Endothelial cell of umbilical vein (primary cell): ENCODE results near the gene ACAD10. TPM values are rescaled to one million over a fixed set of nuclear protein-coding genes. Genes with fewer than 3 reads are reported as not detected.

Experiments used
- BruUV-seq: library from RNA; stranded (reverse); fragments of 400-500 nt; replicated peaks from 2 replicates; lab custom pipeline; 2021; lab: Mats Ljungman, UMichigan
- CTCF ChIA-PET: fragments of 300-600, 350-600 bp; sonication (Branson Sonifier 250); formaldehyde crosslinking; loops from one replicate; lab custom pipeline; 2021; ENCODE audit warnings: antibody characterized with exemption, inconsistent platforms; lab: Charles Lee
- POLR2A ChIA-PET: fragments of 300-600, 350-600 bp; sonication (Branson Sonifier 250); formaldehyde crosslinking; loops from one replicate; lab custom pipeline; 2021; ENCODE audit warnings: antibody characterized with exemption, inconsistent platforms; lab: Charles Lee
- DNase-seq: peaks from one replicate; pipeline ENCODE4 v3.0.0-alpha.2; 2011; ENCODE audit warnings: low read depth, low spot score
- FAIRE-seq: peaks from 2 replicates; lab custom pipeline; 2011; peaks lifted over from hg19 to GRCh38; lab: Jason Lieb, UNC
- H2AFZ ChIP-seq: 2 replicates; pipeline ENCODE4 v1.6.0; 2012; ENCODE audit warnings: low read depth, low read length, control low read depth, inconsistent platforms
- H3K27ac ChIP-seq: 2 replicates; pipeline ENCODE4 v1.5.1; 2011; ENCODE audit warnings: low read depth, mild to moderate bottlenecking, control low read depth, low read length, moderate library complexity; ENCODE audit not compliant: insufficient read depth
- H3K27me3 ChIP-seq, 2 experiments: 2 replicates each; pipeline versions ENCODE4 v1.6.0 to v1.6.1; 2011; ENCODE audit warnings: low read length in 2 of 2, mixed read lengths in 1 of 2; ENCODE audit not compliant: control insufficient read depth in 2 of 2, insufficient read depth in 2 of 2
- H3K36me3 ChIP-seq, 2 experiments: 2 replicates in 1 of 2; 3 replicates in 1 of 2; pipeline ENCODE4 v1.5.1; 2011; ENCODE audit warnings: low read length in 2 of 2, mild to moderate bottlenecking in 1 of 2, moderate library complexity in 1 of 2; ENCODE audit not compliant: control insufficient read depth in 2 of 2, insufficient read depth in 2 of 2; ENCODE audit errors: extremely low read depth in 1 of 2
- H3K4me1 ChIP-seq: 3 replicates; pipeline ENCODE4 v1.5.1; 2011; ENCODE audit warnings: mild to moderate bottlenecking, low read length; ENCODE audit not compliant: control insufficient read depth, insufficient read depth; ENCODE audit errors: extremely low read depth
- H3K4me2 ChIP-seq: 2 replicates; pipeline ENCODE4 v1.6.1; 2011; ENCODE audit warnings: low read length, control low read depth, mixed read lengths; ENCODE audit not compliant: insufficient read depth
- H3K4me3 ChIP-seq, 3 experiments: fragments of 200-600 bp in 1 of 3; sonication (generic), shearing (Covaris generic) in 1 of 3; replicated peaks in 1 of 3; 2 replicates each; pipeline ENCODE4 v1.5.1; 2011 to 2016; ENCODE audit warnings: control low read depth in 3 of 3, low read length in 3 of 3, mild to moderate bottlenecking in 2 of 3, inconsistent platforms in 1 of 3, low read depth in 1 of 3, moderate library complexity in 1 of 3; ENCODE audit not compliant: insufficient read depth in 1 of 3
- H3K79me2 ChIP-seq: 2 replicates; pipeline ENCODE4 v1.6.0; 2012; ENCODE audit warnings: low read length, inconsistent platforms; ENCODE audit not compliant: control insufficient read depth, insufficient read depth
- H3K9ac ChIP-seq: replicated peaks from 2 replicates; pipeline ENCODE3; 2011; ENCODE audit warnings: low read length, control low read depth; ENCODE audit not compliant: insufficient read depth; ENCODE audit errors: extremely low read depth
- H3K9me1 ChIP-seq: replicated peaks from 3 replicates; pipeline ENCODE4 v1.6.0; 2011; ENCODE audit warnings: mild to moderate bottlenecking, low read length; ENCODE audit not compliant: control insufficient read depth, insufficient read depth; ENCODE audit errors: extremely low read depth
- H3K9me3 ChIP-seq: replicated peaks from 2 replicates; pipeline ENCODE4 v1.5.1; 2012; ENCODE audit warnings: low read length, inconsistent platforms; ENCODE audit not compliant: control insufficient read depth, insufficient read depth
- H4K20me1 ChIP-seq: replicated peaks from 2 replicates; pipeline ENCODE3; 2011; ENCODE audit warnings: mild to moderate bottlenecking, low read length; ENCODE audit not compliant: control insufficient read depth, insufficient read depth; ENCODE audit errors: extremely low read depth
- EZH2 ChIP-seq: IDR thresholded peaks from 2 replicates; pipeline ENCODE4 v1.6.1; 2012; ENCODE audit warnings: borderline replicate concordance, low read depth, mild to moderate bottlenecking, moderate library complexity, low read length, inconsistent platforms; ENCODE audit not compliant: severe bottlenecking
- FOS ChIP-seq: IDR thresholded peaks from 2 replicates; pipeline ENCODE4 v1.6.1; 2011; ENCODE audit warnings: mild to moderate bottlenecking, low read length, moderate library complexity, borderline replicate concordance; ENCODE audit not compliant: insufficient read depth
- GATA2 ChIP-seq: IDR thresholded peaks from 2 replicates; pipeline ENCODE4 v1.7.0; 2011; ENCODE audit warnings: low read depth, mild to moderate bottlenecking, moderate library complexity, mixed read lengths, low read length; ENCODE audit not compliant: insufficient read length, insufficient read depth
- JUN ChIP-seq: IDR thresholded peaks from 2 replicates; pipeline ENCODE4 v1.6.1; 2011; ENCODE audit warnings: borderline replicate concordance, low read depth; ENCODE audit not compliant: insufficient read length, insufficient read depth
- MYC ChIP-seq: IDR thresholded peaks from one replicate; pipeline ENCODE4 v1.6.1; 2011; ENCODE audit warnings: mild to moderate bottlenecking, low read depth, low read length
- POLR2A ChIP-seq: IDR thresholded peaks from 2 replicates; pipeline ENCODE4 v1.6.1; 2012; ENCODE audit warnings: low read depth, mild to moderate bottlenecking, control low read depth, low read length
- POLR2AphosphoS5 ChIP-seq: IDR thresholded peaks from 2 replicates; pipeline ENCODE4 v1.6.1; 2012; ENCODE audit warnings: low read depth, mild to moderate bottlenecking, control low read depth, low read length, moderate library complexity; ENCODE audit not compliant: insufficient read depth
- dilution Hi-C: fragments of 300-500 bp; cut with MboI; formaldehyde crosslinking; loops from one replicate; pipeline ENCODE4 v1.15.0; 2019; ENCODE audit warnings: low sequenced_read_pairs; ENCODE audit not compliant: extremely low pct_ligation_motif_present
- intact Hi-C: fragments of 100-400 bp; cut with micrococcal nuclease; formaldehyde crosslinking; loops from one replicate; pipeline ENCODE4 v1.10.0; 2022
- polyA plus RNA-seq, 4 experiments: library from polyadenylated mRNA; depleted of rRNA in 3 of 4; stranded (reverse) in 3 of 4; unstranded in 1 of 4; fragments of >200 nt; gene quantifications; 2 replicates each; pipeline versions ENCODE4 v1.2.1 to v1.2.3, GENCODE V29; 2011 to 2012; ENCODE audit warnings: missing spikeins in 1 of 4
- total RNA-seq: library from RNA; stranded (reverse); gene quantifications from 2 replicates; pipeline ENCODE4 v1.2.3, GENCODE V29; 2021
- TF ChIP-seq, protein P1 (sequence below), 2 donors: IDR thresholded peaks; 1 replicate in 1 of 2; 2 replicates in 1 of 2; pipeline ENCODE4 v1.5.1; 2011; ENCODE audit warnings: low read length in 2 of 2, mild to moderate bottlenecking in 2 of 2, moderate library complexity in 2 of 2, control low read depth in 1 of 2, inconsistent platforms in 1 of 2, low read depth in 1 of 2; ENCODE audit not compliant: insufficient read depth in 1 of 2; ENCODE audit errors: extremely low read depth in 1 of 2
- TF ChIP-seq, protein P2 (sequence below): IDR thresholded peaks from 2 replicates; pipeline ENCODE4 v1.6.1; 2011; ENCODE audit not compliant: insufficient read depth, insufficient read length

Gene ACAD10
- total and polyA plus RNA-seq, 2 donors (not counting 3 experiments of a cell fraction or from before 2014, with no cell fraction given): 15.2 to 16.3 TPM

DNA sequence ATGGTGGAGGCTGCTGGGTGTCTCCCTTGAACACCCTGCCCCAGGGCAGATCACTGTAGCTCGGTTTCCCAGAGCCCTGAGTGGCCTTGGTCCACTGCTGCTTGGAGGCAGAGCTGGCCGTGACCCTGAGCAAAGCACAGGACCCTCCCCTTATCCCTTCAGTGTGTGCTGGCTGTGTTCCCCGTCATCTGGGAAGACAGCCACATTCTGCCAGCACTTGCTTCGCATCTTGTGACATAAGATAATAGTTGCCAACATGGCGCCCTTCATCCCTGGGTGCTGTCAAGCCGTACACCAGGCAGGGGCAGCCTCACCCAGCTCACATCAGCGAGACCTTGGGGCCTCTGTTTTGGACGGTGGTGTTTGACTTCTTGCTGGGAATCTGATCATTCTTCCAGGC is 68.8 kb downstream of the ACAD10 start:
- no peaks in the 10 kb centered on the region for H3K79me2 ChIP-seq
- no peaks in the 10 kb centered on the region for H4K20me1 ChIP-seq
- ChIA-PET POLR2A (interaction anchor here (0.6 to 1.0 kb wide), 2 partner anchors 21 to 60 kb away, joined by 5 read pairs; no protein-coding TSS in a partner anchor), CTCF (interaction anchor here (0.8 to 7.2 kb wide), 10 partner anchors 14 to 180 kb away, joined by 3 to 262 read pairs (median 8); no protein-coding TSS in a partner anchor)
- H3K9ac ChIP-seq: no peak overlapping the region
- no peak overlapping the region for H3K4me2 ChIP-seq
- H3K36me3 ChIP-seq: peaks cover 0 to 4% of the 10 kb centered on the region in 2 experiments
- no peaks in the 10 kb centered on the region for H3K4me1 ChIP-seq
- FAIRE-seq (no peak), DNase-seq (no peak)
- dilution Hi-C loops: no loop called here
- intact Hi-C loops: no loop called here
- no peaks in the 10 kb centered on the region for H3K9me3 ChIP-seq
- H3K27me3 ChIP-seq: no peaks in the 10 kb centered on the region
- H2AFZ ChIP-seq: no peak overlapping the region
- TF ChIP-seq EZH2 (no peak), JUN (no peak), FOS (no peak), MYC (no peak), GATA2 (no peak), POLR2AphosphoS5 (no peak), POLR2A (no peak)
- TF ChIP-seq, protein P1, sequence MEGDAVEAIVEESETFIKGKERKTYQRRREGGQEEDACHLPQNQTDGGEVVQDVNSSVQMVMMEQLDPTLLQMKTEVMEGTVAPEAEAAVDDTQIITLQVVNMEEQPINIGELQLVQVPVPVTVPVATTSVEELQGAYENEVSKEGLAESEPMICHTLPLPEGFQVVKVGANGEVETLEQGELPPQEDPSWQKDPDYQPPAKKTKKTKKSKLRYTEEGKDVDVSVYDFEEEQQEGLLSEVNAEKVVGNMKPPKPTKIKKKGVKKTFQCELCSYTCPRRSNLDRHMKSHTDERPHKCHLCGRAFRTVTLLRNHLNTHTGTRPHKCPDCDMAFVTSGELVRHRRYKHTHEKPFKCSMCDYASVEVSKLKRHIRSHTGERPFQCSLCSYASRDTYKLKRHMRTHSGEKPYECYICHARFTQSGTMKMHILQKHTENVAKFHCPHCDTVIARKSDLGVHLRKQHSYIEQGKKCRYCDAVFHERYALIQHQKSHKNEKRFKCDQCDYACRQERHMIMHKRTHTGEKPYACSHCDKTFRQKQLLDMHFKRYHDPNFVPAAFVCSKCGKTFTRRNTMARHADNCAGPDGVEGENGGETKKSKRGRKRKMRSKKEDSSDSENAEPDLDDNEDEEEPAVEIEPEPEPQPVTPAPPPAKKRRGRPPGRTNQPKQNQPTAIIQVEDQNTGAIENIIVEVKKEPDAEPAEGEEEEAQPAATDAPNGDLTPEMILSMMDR (IDR thresholded peaks at IDR 0.05; ENCODE audit: extremely low read depth in 1 of 2, insufficient read depth in 1 of 2, low read depth in 1 of 2, low read length in 2 of 2): no peak
- TF ChIP-seq, protein P2, sequence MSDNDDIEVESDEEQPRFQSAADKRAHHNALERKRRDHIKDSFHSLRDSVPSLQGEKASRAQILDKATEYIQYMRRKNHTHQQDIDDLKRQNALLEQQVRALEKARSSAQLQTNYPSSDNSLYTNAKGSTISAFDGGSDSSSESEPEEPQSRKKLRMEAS: no peak
- H3K4me3 ChIP-seq: no peak overlapping the region
- no TSS peak for BruUV-seq
- H3K27ac ChIP-seq: no peak overlapping the region
- H3K9me1 ChIP-seq: no peaks in the 10 kb centered on the region
